Subcutaneous adipose tissue (tissue), 4 donors: Measurements from ENCODE around the gene DYRK3. TPM values are rescaled to one million over a fixed set of nuclear protein-coding genes. Genes with fewer than 3 reads are reported as not detected.

ENCODE experiments used
- CTCF ChIP-seq: fragments of 450-650 bp; IDR thresholded peaks from one replicate; pipeline ENCODE4 v1.5.1; 2016; ENCODE audit warnings: low read depth, mild to moderate bottlenecking, control low read depth, antibody characterized with exemption, moderate library complexity
- total RNA-seq, 4 donors: library from RNA; depleted of rRNA; stranded (reverse); fragments of >200 nt; gene quantifications; one replicate each; pipeline ENCODE4 v1.1.0, GENCODE V29; 2016

The DYRK3 gene
- total RNA-seq, 4 donors from 2014 or later = 7.6 to 11.3 (median 9.8) TPM

DNA sequence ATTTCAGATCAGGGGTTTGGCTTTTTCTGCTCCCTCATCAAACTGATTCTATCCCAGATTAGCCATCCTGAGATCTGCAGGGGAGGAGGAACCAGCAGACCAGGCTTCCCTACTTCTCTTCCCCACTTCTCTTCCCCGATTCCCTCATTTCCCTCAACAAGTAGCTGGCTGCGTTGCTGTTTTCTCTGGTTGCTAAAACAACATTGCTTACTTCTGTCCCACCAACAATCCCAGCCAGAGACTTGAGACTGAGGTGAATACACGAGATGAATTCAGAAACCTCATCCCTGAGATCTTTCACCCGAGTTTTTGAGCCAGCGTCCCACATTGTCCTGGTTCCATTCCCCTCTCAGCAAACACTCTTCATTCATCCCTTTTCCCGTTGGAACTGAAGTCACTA, 22.4 kb downstream of the DYRK3 start:
- no peak for TF ChIP-seq CTCF

DNA sequence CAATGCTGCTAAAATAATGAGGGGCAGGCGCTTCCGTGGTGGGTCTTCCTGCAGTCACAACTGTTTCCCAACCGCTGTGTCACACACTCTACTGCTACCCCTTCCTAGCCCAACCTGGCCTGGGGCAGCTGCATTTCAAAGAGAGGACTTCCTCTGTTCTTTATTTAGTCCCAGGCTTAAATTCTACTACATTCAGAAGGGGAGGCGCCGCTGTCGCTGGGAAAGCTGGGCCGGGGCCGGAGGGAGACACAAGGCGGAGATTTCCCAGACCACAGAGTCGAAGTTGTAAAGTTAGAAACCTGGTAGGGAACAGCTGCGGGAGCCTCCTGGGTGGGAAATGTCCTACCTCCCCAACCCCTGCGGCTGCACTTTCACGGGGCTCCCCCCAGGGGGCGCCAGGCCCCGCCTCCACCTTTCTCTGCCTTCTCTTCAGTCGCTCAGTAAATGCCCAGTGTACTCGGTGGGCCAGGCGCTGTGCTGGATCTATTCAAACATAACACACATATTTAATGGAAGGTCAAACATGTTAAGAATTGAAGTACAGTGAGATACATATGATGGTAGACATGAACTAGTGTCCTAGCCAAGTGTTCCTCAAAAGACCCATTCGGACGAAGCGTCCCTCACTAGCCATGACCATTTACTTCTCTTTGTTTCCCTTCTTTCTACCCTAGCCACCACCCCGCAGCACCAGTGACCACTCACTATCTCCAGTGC, 23.1 kb downstream of the DYRK3 start:
- no peak for TF ChIP-seq CTCF

- no peak for TF ChIP-seq CTCF
These were observed 23.6 kb downstream of the DYRK3 start for GRCh38 chr1:206658981-206659273.

GRCh38 chr1:206660136-206660535, 24.8 kb downstream of the DYRK3 start:
- no peak for TF ChIP-seq CTCF

GRCh38 chr1:206661161-206661820, 26.0 kb downstream of the DYRK3 start:
- TF ChIP-seq CTCF = no peak

- TF ChIP-seq CTCF = no peak
These were observed 27.2 kb downstream of the DYRK3 start for GRCh38 chr1:206662396-206663092.

GRCh38 chr1:206663362-206663761, 28.0 kb downstream of the DYRK3 start:
- no peak for TF ChIP-seq CTCF
